NCI-H748 treated with DMSO at 0.1 percent for 48 hours (cell line): Measurements from ENCODE around the gene CMYA5.

Source experiments
- DNase-seq: peaks from one replicate; lab custom pipeline; 2025; lab: John Stamatoyannopoulos, UW

Gene CMYA5

DNA sequence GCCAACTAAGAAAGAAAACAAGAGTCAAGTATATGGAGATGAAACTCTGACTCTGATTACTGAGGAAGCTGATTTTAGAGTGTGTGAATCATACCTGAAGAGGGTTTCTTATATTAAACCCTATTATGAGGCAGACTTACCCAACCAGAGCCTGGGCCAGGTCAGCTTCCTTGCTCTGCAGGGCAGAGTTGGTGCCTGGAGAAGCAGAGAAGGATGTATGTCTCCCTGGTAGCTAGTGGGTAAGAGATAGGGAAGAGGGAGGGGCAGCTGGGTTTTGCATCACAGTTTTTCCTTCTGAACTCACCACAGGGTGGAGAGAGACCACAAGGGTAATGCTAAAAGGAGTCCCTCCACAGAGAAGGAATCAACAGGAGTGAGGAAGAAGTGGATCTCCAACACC lies 104.1 kb downstream of the CMYA5 start:
- no peak for DNase-seq

DNA sequence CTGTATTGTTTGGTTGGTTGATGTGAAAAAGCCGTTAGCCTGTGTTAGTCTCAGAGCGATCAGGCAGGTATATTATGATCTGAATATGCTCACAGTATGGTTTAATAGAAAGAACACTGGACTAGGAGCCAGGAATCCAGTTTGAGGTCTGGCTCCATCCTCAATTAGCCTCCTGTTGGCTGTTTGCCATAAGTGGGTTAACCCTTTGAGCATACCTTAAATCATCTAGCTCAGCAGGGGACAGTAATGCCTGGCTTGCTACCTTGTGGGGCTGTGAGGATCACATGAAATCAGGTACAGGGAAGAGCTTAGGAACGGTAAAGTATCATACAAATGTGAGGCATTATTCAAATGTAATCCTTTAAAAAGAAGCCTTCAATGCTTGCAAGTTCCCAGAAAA lies 104.7 kb downstream of the CMYA5 start:
- DNase-seq: no peak

DNA sequence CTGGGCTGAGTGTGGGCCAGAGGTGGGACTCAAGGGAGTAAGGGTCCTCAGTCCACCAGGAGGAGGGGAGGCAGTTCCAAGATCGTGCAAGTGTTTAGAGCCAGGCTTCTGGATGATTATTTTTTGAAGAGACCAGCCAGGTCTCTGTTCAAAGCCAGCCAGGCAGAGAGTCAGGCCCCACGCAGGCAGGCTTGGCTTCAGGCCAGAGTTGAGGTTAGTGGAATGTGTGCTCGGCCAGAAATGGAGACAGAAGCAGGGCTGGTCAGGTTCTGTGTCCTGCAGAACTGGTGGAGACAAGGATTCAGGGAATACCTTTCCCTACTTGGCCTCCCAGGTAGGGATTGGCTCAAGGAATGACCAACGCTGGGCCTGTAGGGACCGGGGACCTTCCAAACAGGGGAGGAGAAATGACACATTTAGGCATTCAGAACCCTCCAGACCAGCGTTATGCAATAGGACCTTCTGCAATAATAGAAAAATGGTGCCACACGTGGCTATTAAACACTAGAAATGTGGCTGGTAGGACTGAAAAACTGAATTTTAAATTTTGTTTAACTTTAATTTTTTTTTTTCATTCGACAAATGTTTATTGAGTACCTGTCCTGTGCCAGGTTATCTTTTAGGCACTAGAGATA lies 106.2 kb downstream of the CMYA5 start:
- DNase-seq: no peak

DNA sequence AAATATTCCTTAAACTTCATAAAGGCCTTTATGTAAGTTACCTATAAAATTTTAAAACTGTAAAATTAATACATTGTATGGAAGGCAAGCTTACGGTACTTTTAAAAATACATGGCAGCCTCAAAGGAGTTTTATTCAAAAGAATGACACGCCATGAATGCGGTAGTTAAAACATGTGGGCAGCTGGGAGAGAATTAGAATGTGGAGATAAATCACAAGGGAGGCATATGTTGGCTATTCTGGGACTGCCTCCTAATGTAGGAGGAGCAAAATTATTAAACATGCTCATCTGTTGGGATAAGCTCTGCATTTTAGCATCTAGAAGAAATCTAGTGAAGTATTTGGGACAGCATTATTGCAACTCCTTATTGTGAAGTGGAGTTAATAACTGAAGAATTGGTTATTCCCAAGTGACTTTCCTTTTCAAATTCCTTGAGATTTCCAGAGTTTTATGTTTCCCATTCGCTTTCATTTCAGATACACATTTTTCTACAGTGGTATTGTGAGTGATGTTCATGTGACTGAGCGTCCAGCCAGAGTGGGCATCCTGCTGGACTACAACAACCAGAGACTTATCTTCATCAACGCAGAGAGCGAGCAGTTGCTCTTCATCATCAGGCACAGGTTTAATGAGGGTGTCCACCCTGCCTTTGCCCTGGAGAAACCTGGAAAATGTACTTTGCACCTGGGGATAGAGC lies 109.4 kb downstream of the CMYA5 start:
- no peak for DNase-seq

DNA sequence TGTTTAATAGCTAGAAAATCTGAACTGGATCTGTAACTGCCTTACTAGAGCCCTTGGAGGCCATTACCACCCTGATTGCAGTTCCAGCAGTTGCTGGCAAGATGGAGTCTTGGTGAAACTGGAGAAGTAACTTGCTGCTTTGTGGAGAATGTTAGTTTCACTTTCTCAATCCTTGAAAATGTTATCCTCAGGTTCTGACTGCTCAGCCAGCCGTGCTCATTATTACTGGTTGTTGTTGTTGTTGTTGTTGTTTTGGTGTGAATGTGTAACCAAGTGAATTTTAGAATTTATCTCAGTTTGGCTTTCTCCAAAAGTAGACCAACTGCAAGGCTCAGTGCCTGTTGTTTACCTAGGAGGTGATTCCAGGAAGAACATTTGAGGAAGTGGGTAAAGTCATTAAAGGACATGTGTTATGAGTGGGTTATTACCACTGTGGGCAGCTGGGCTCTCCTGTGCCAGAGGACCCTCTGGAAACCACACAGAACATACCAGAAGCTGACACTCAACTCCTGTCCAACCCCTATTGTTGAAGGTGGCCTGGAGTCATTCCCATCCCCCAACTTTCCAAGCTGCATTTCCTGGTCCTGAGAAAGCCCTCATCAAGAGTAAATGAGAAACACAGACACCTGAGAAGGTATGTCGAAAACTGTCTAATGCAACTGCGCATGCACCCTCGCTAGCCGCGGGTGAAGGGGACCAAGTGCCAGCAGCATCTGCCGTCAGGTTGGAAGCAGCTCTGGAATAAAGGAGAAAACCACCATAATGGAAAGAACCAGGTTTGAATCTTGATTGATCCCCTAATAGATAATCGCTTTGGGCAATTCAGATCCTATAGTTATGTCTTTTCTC lies 111.6 kb downstream of the CMYA5 start:
- DNase-seq: no peak

DNA sequence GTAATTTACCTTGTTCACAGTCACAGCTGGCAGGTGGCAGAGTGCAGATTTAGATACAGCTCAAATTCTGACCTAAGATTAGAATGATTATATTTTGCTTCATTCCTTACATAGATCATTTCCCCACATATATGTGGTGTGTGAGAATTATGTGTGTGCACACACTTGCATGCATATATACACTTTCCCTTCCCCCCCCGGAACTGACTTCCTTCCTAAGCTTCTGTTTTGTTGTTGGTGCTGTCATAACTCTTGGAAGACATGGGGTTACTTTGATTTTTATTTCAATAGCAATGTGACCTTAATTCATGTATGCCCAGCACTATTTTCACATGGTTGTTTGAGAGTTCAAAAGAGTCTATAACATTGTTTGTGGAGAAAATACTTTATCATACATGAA lies 112.8 kb downstream of the CMYA5 start:
- DNase-seq: no peak

DNA sequence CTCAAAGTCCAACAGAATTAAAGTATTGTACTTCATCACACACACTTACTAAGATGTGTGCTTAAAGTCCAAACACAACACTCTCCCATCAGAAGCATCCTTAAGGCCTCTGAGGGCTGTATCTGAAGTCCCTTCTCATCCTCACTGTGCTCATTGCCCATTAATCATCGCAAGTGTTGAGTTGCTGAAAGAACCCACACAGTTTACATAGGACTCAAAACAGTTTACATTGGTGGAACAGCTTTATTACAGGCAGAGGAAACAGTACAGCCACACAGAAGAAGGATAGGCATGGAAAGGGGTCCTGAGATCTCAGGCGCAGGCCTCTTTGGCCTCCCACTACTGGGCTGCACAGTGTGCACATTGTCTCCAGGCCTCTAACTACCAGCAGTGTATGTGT lies 113.4 kb downstream of the CMYA5 start:
- DNase-seq: no peak

DNA sequence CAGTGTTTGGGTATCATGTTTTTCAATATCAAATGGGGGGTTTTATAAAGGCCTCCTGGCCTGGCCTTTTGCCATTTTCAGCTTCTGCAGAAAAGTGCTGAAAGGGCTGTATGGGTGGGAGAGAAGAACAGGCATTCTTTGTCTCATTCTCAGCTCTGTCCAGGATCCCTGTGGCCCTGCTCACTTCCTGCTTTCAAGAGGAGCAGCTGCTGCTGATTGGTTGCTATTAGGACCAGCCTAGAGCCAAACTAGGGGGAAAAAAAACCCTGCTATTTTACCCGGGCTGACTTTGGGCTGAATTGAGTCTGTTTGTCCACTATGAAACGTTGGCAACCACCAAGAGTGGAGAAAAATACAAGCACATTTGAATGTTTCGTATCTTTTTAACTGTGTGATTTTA lies 117.1 kb downstream of the CMYA5 start:
- DNase-seq: no peak

DNA sequence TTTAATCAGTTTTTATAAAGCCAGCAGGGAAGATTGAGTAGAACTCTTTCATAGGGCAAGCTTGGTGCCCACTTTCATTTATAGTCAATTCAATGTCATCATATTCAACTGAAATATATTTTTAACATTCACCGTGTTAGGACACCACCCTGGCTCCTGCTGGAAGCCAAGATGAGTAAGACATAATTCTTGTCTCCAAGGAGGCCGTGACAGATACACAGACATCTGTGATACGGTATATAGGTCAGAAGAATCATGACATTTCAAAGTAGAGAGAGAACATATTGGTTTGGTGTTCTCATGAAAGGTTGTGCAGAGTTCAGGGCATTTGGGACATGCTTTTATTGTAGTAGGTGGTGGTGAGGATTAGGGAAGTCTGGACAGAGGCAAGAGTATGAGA lies 120.1 kb downstream of the CMYA5 start:
- no peak for DNase-seq

DNA sequence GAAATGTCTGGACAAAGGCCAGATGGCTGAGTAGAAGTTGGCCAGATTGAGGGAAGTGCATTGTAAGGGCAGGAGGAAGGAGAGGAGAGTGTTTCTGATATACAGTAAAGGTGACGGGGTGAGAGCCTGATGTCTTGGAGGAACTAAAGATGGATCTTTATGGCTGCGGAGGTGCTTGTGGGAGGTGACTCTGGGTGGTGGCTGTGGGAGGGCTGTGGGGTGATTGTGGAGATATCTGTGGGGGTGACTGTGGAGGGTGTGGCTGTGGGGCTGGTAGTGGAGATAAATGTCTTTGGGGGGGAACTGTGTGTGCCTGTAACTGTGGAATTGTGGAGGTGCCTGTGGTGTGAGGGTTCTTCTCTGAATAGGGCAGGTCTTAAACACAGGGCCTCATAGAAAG lies 121.4 kb downstream of the CMYA5 start:
- no peak for DNase-seq

DNA sequence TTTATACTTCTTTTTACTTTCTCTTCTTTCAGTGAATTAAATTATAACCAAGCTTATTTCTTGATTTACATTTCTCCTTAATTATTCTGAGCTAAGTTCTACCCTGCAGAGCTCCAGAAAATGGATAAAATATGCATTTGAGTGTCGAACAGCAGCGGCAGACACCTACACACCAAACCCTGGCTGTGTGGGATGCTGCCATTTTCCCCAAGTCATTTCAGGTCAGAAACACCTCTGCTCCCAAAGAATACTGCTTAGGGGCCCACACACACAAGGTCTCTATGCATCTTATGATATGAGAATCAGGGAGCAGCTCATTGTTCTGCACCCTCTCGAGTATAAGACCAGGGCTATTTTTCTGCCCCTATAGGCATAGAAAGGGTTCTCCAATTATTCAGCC lies 122.3 kb downstream of the CMYA5 start:
- DNase-seq: no peak

DNA sequence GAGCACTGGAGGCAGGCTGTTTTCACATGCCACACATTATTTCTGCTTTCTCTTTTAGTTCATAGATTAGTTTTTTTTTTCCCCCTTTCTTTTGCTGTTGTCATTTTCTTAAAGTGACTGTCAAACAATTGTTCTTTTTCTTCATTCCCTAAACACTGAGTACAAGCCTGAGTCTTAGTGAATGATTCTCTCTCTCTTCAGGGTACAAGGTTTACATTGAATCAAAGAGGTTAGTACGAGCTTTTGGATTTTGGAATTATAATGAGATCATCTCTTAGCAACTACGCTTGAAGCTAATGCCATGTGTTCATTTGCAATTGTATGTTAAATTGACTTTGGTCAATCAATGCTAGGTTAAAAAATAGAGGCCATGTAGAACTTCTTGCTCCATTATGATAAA lies 125.1 kb downstream of the CMYA5 start:
- no peak for DNase-seq

DNA sequence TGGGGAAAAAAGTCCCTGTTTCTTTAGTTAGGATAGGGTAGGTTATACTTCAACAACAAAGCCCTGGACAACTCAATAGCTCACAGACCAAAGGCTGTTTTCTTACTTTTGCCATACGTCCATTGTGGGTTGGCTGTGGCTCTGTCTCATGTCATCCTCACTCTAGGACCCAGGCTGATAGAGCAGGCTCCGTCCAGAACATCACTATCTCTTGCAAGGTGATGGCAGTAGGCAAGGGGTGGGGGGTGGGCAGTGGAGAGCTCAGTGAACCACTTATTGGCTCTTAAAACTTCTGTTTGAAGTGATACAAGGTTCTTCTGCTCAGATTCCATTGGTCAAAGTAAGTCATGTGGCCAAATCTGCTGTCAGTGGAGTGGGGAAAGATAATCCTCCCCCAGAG lies 126.4 kb downstream of the CMYA5 start:
- no peak for DNase-seq

DNA sequence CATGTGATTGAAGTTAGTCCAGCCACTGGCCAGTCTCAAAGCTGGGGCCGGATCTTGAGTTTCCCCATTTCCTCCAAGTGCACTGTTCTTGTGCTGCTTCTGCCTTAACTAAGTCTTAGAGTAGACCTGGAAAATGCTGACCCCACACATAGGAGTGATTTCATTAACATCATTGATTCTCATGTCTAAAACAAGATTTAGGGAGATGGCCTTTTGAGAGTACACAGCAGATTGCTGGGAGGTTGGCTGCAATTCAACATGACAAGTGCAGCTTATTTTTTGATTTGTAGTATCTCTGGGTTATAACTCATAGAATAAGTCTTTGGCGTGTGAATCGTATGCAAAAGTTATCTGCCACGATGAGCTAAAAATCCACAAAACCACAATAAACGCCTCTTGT lies 131.0 kb downstream of the CMYA5 start:
- no peak for DNase-seq

DNA sequence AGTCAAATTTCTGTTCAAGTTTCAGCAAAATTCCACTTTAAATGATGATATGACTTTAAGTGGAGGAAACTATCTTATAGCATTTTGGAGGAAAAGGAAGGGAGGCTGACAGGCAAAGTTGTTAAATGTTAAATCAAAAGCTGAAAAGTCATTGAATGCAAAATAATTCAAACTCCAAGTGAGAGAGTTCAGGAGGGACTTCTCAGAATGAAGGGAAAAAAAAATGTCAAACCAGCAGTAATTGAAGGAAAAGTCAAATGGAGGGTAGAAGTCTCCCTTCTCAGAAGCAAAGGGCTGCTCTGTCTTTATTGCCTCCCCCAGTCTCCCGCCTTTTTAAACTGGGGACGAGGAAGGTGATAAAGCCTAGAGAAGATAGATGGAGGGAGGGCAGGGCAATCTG lies 134.8 kb downstream of the CMYA5 start:
- no peak for DNase-seq

DNA sequence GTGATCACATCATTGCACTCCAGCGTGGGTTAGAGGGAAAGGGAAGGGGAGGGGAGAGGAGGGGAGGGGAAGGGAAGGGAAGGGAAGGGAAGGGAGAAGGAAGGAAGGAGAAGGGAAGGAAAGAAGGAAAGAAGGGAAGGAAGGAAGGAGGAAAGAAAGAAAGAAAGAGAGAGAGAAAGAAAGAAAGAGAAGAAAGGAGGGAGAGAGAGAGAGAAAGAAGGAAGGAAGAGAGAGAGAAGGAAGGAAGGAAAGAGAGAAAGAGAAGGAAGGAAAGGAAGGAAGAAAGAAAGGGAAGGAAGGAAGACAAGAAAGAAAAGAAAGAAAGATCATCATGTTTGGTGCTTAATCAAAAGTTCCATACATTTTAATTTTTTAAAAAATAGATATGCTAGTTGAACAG lies 136.2 kb downstream of the CMYA5 start:
- no peak for DNase-seq

DNA sequence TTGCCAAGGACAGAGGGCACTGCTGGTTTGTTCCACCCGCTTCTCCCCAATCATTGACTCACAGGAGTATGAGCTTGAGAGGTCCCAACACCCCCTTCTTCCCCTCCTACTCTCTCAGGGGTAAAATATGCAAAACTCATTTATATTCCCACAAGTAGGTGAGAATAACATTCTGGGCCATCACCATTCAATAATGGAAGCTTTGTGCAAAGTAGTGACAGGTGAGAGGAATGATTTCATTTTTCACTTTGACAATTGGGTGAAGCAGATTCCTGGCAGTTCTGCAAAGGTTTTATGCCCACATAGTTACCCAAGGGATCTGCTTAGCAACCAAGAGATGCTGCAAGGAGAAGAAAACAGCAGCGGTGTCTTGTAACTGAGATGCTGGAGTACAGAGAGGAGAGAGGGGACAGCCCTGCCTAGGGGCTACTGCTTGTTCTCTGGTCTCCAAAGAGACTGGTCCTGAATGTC lies 137.6 kb downstream of the CMYA5 start:
- no peak for DNase-seq

DNA sequence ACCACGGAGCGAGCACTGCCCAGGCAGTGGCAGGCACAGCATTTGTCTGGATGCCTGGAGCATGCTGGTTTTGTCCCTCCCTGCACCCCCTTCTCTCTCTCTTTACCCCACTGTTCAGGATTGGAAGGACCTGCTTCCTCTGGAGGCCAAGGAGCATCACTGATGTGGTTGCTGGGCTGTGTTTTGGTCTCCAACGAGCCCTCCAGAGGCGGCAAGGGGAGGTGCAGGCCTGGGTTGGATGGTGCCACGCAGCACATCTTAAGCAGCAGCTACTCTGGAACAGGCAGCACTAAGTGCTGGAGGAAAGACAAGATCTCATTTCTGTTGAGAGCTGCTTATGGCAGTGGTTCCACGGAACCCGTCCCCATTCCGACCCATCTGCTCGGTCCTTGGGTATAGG lies 139.6 kb downstream of the CMYA5 start:
- no peak for DNase-seq

DNA sequence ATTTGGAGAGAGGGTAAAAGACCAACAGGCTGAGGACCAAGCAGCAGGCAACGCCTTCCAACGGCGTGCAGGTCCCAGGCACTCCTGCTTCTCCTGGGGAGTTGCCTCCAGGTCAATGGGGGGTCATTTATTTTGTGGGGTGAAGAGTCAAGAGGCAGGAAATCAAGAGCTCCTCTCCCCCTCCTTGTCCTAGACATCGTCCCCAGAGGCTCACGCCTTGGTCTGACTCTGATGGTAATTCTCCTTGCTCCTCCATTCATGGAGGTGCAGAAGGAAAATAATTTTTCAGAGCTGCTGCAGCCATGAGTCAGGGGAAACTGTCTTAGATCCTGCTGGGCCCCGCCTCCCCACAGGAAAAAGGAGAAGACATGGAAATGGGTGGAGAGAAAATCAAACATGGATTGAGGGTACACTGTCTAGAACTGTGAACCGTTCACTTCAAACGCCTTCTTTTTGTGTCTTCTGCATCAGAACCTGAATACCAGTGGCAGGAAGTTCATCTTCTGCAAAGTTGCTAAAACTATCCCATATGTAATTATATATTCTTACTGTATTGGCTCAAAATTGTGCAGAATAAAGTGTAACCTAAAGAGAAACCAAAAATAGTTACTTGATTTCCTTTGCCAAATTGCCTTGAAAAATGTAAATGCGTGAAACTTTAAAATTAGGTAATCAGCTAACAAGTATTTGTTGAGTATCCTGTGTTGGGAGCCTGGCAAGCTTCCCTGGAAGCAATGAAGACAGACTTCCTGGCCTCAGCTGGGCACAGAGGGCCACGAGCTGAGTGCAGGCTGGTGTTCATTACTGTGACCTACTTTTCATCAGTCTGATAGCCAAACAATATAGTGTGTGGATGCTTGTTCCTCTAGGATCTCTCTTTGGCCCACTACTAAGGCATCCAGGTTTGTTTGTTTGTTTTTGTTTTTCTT lies 142.0 kb downstream of the CMYA5 start:
- DNase-seq: no peak

DNA sequence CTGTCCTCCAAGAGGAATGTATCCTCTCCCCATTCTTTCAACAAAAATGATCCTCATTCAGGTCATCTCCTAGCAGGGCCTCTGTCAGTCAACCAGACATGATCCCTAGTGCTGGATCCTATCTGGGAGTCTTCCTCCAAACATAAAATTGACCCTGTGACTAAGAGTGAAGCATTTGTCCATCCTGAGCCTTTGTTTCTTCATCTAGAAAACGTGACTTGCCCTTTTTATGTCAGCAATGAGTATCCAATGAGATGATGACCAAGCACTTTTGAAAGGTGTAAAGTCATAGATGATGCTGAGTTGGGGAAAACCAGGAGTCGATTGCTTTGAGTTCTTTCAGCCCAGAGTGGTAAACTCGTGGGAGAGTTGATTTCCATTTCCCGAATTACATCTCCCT lies 143.3 kb downstream of the CMYA5 start:
- DNase-seq: no peak

DNA sequence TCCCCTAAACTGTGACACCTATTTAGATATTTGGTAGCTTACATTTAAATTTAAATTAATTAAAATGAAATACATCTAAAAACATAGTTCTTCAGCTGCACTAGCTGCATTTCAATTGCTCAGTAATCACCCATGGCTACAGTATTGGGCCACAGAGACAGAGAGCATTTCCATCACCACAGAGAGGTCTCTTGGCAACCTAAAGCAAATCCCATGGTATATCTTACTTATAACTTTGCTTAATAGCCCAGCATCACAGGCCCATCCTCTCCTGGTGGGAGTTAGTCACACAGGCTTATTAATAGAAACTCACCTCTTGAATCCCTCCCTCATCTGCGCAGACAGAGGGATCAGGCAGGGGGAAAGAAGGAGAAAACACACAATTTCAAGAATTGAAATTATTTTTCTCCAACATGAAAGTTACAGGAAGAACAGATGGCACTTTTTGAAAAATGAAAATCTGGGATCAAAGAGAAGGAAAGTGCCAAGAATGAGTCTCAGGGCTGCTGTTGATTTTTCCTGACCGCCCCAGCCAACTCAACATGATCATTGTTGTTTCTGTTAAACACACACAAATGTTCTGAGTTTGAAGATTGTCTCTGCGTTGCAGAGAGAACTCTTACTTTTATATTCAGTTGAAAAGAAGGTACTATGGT lies 144.6 kb downstream of the CMYA5 start:
- no peak for DNase-seq
